HUES64 (cell line): ENCODE data around the gene ALCAM. TPM values are rescaled to one million over a fixed set of nuclear protein-coding genes. Genes with fewer than 3 reads are reported as not detected.

ENCODE experiments used
- H3K27ac ChIP-seq: 2 replicates; pipeline ENCODE4 v1.7.0; 2013; ENCODE audit warnings: low read depth, low read length, inconsistent platforms
- H3K27me3 ChIP-seq: 2 replicates; pipeline ENCODE4 v1.6.1; 2013; ENCODE audit warnings: mild to moderate bottlenecking, low read length; ENCODE audit not compliant: insufficient read depth
- H3K36me3 ChIP-seq: 2 replicates; pipeline ENCODE4 v1.6.1; 2013; ENCODE audit warnings: mild to moderate bottlenecking, low read length; ENCODE audit not compliant: insufficient read depth
- H3K4me1 ChIP-seq: 2 replicates; pipeline ENCODE4 v1.6.1; 2013; ENCODE audit warnings: mild to moderate bottlenecking, low read length, moderate library complexity; ENCODE audit not compliant: insufficient read depth
- H3K4me3 ChIP-seq: 2 replicates; pipeline ENCODE4 v1.5.1; 2013; ENCODE audit warnings: mild to moderate bottlenecking, low read length, moderate library complexity
- H3K9ac ChIP-seq: 2 replicates; pipeline ENCODE4 v1.6.1; 2013; ENCODE audit warnings: mild to moderate bottlenecking, low read depth, low read length
- H3K9me3 ChIP-seq: 2 replicates; pipeline ENCODE4 v1.6.1; 2013; ENCODE audit warnings: low read depth, low read length; ENCODE audit not compliant: insufficient read depth
- WGBS: fragments of 150-250, 120-280 bp; methylation state at CpG from one replicate; pipeline ENCODE4 v1.1.7; 2013; ENCODE audit warnings: missing lambda C conversion rate; 5-methylcytosine and 5-hydroxymethylcytosine counted together
- polyA plus RNA-seq, 2 experiments: library from polyadenylated mRNA; stranded (reverse); fragments of 50-300 nt; gene quantifications; one replicate each; pipeline ENCODE4 v1.2.3, GENCODE V29; 2013

The ALCAM gene
- 23.0 TPM for polyA plus RNA-seq (2013, experiment 1 of 2)
- polyA plus RNA-seq (2013, experiment 2 of 2), result 26.2 TPM

- H3K4me1 ChIP-seq, result peaks cover 29% of the 10 kb centered on the region
- peaks cover 14% of the 10 kb centered on the region for H3K27me3 ChIP-seq
- H3K4me3 ChIP-seq, result peak within 1 kb of the TSS; percentile 81
- H3K36me3 ChIP-seq, result no peaks in the 10 kb centered on the region
- H3K27ac ChIP-seq, result peak within 1 kb of the TSS; percentile 56
- H3K9ac ChIP-seq, result peak within 1 kb of the TSS; percentile 57
- under 1% methylated on average over 47 of the region's 48 CpGs for WGBS
- H3K9me3 ChIP-seq, result no peaks in the 10 kb centered on the region
Observed at GRCh38 chr3:105366326-105367062, at the start of gene ALCAM. Gene ALCAM, plus strand, starts transcription at chr3:105366909.

- H3K27ac ChIP-seq, result no peak overlapping the region
- WGBS, result 97% methylated on average over 1 of the region's 1 CpG
- H3K36me3 ChIP-seq, result no peaks in the 10 kb centered on the region
- H3K4me1 ChIP-seq, result no peaks in the 10 kb centered on the region
- no peaks in the 10 kb centered on the region for H3K9me3 ChIP-seq
- no peak overlapping the region for H3K9ac ChIP-seq
- H3K4me3 ChIP-seq, result no peak overlapping the region
- H3K27me3 ChIP-seq, result no peaks in the 10 kb centered on the region
Observed at GRCh38 chr3:105317841-105318240, 48.9 kb upstream of the ALCAM start.

- Histone ChIP-seq H3K4me3 (no peak overlapping the region), H3K36me3 (no peaks in the 10 kb centered on the region), H3K9ac (no peak overlapping the region), H3K9me3 (no peaks in the 10 kb centered on the region), H3K4me1 (no peaks in the 10 kb centered on the region), H3K27ac (no peak overlapping the region), H3K27me3 (no peaks in the 10 kb centered on the region)
- WGBS, result 100% methylated on average over 1 of the region's 3 CpGs
Observed at GRCh38 chr3:105322570-105323273, 44.0 kb upstream of the ALCAM start.

- Histone ChIP-seq H3K27me3 (no peaks in the 10 kb centered on the region), H3K9ac (no peak overlapping the region), H3K4me1 (no peaks in the 10 kb centered on the region), H3K9me3 (no peaks in the 10 kb centered on the region), H3K36me3 (no peaks in the 10 kb centered on the region), H3K4me3 (no peak overlapping the region), H3K27ac (no peak overlapping the region)
- 83% methylated on average over 1 of the region's 2 CpGs for WGBS
Observed at GRCh38 chr3:105323274-105323599, 43.5 kb upstream of the ALCAM start.

- H3K9me3 ChIP-seq, result no peaks in the 10 kb centered on the region
- no peak overlapping the region for H3K9ac ChIP-seq
- H3K4me1 ChIP-seq, result no peaks in the 10 kb centered on the region
- no peaks in the 10 kb centered on the region for H3K27me3 ChIP-seq
- H3K36me3 ChIP-seq, result no peaks in the 10 kb centered on the region
- H3K27ac ChIP-seq, result no peak overlapping the region
- no peak overlapping the region for H3K4me3 ChIP-seq
- WGBS, result 100% methylated on average over 1 of the region's 1 CpG
Observed at GRCh38 chr3:105324951-105325350, 41.8 kb upstream of the ALCAM start.

GRCh38 chr3:105327662-105328337 is 38.9 kb upstream of the ALCAM start:
- no peak overlapping the region for H3K4me3 ChIP-seq
- no peak overlapping the region for H3K27ac ChIP-seq
- H3K9ac ChIP-seq, result no peak overlapping the region
- H3K27me3 ChIP-seq, result no peaks in the 10 kb centered on the region
- H3K4me1 ChIP-seq, result no peaks in the 10 kb centered on the region
- H3K36me3 ChIP-seq, result no peaks in the 10 kb centered on the region
- peaks cover 6% of the 10 kb centered on the region for H3K9me3 ChIP-seq

- WGBS, result 90% methylated on average over 2 of the region's 2 CpGs
- no peaks in the 10 kb centered on the region for H3K27me3 ChIP-seq
- H3K36me3 ChIP-seq, result no peaks in the 10 kb centered on the region
- H3K4me3 ChIP-seq, result no peak overlapping the region
- H3K9me3 ChIP-seq, result peaks cover 11% of the 10 kb centered on the region
- H3K9ac ChIP-seq, result no peak overlapping the region
- H3K27ac ChIP-seq, result no peak overlapping the region
- no peaks in the 10 kb centered on the region for H3K4me1 ChIP-seq
Observed at GRCh38 chr3:105328338-105328730, 38.4 kb upstream of the ALCAM start.

- no CpG with 5 or more reads among the region's 1 CpG for WGBS
- Histone ChIP-seq H3K36me3 (no peaks in the 10 kb centered on the region), H3K27ac (no peak overlapping the region), H3K4me1 (no peaks in the 10 kb centered on the region), H3K9ac (no peak overlapping the region), H3K9me3 (peaks cover 11% of the 10 kb centered on the region), H3K4me3 (no peak overlapping the region), H3K27me3 (no peaks in the 10 kb centered on the region)
Observed at GRCh38 chr3:105332961-105333360, 33.7 kb upstream of the ALCAM start.

- Histone ChIP-seq H3K27me3 (no peaks in the 10 kb centered on the region), H3K9me3 (peaks cover 11% of the 10 kb centered on the region), H3K4me3 (no peak overlapping the region), H3K4me1 (no peaks in the 10 kb centered on the region), H3K27ac (no peak overlapping the region), H3K9ac (no peak overlapping the region), H3K36me3 (no peaks in the 10 kb centered on the region)
- whole genome bisulfite sequencing, result 100% methylated on average over 1 of the region's 1 CpG
Observed at GRCh38 chr3:105334138-105334882, 32.4 kb upstream of the ALCAM start.

GRCh38 chr3:105339946-105340345 is 26.8 kb upstream of the ALCAM start:
- Histone ChIP-seq H3K4me3 (no peak overlapping the region), H3K27ac (no peak overlapping the region), H3K36me3 (no peaks in the 10 kb centered on the region), H3K9me3 (no peaks in the 10 kb centered on the region), H3K27me3 (no peaks in the 10 kb centered on the region), H3K9ac (no peak overlapping the region), H3K4me1 (no peaks in the 10 kb centered on the region)
- 100% methylated on average over 1 of the region's 1 CpG for WGBS

GRCh38 chr3:105343991-105344390 is 22.7 kb upstream of the ALCAM start:
- no peaks in the 10 kb centered on the region for H3K27me3 ChIP-seq
- no peaks in the 10 kb centered on the region for H3K9me3 ChIP-seq
- no peak overlapping the region for H3K4me3 ChIP-seq
- no peak overlapping the region for H3K27ac ChIP-seq
- no peak overlapping the region for H3K9ac ChIP-seq
- WGBS, result 85% methylated on average over 5 of the region's 5 CpGs
- H3K36me3 ChIP-seq, result no peaks in the 10 kb centered on the region
- H3K4me1 ChIP-seq, result no peaks in the 10 kb centered on the region
